RWPE1 (cell line): ENCODE measurements around the gene BBIP1.
A peak's percentile ranks its signal among the peaks of the same experiment; 100 is the strongest.

Experiments used
- CTCF ChIA-PET: fragments of 350-600 bp; sonication (Branson Sonifier 250); formaldehyde crosslinking; extraction: SDS; loops from one replicate; lab custom pipeline; 2021; lab: Yijun Ruan, JAX
- POLR2A ChIA-PET: fragments of 400-600 bp; formaldehyde crosslinking; extraction: SDS; loops from one replicate; lab custom pipeline; 2020; ENCODE audit warnings: antibody characterized with exemption; ENCODE audit not compliant: low non-redundant PET; lab: Yijun Ruan, JAX
- DNase-seq: peaks from one replicate; pipeline ENCODE4 v3.0.0; 2012; ENCODE audit warnings: low spot score
- H3K27ac ChIP-seq: fragments of 450-650 bp; 2 replicates; pipeline ENCODE4 v1.5.1; 2017
- CTCF ChIP-seq: fragments of 450-650 bp; conservative IDR thresholded peaks from 2 replicates; pipeline ENCODE4 v1.5.1; 2017; ENCODE audit warnings: low read depth, mild to moderate bottlenecking

Gene BBIP1

GRCh38 chr10:110932505-110933180 is 13.7 kb upstream of the BBIP1 start:
- ChIA-PET CTCF (no interaction called here), POLR2A (no interaction called here)
- DNase-seq: peak; percentile 29
- H3K27ac ChIP-seq: no peak overlapping the region
- no peak for TF ChIP-seq CTCF

GRCh38 chr10:110931769-110932381 is 12.9 kb upstream of the BBIP1 start:
- no peak overlapping the region for H3K27ac ChIP-seq
- no peak for DNase-seq
- no peak for TF ChIP-seq CTCF
- ChIA-PET POLR2A (no interaction called here), CTCF (no interaction called here)

- DNase-seq: no peak
- POLR2A ChIA-PET: no interaction called here
- H3K27ac ChIP-seq: no peak overlapping the region
- no peak for TF ChIP-seq CTCF
- CTCF ChIA-PET: no interaction called here
Observed at GRCh38 chr10:110927461-110927860, 8.5 kb upstream of the BBIP1 start.

GRCh38 chr10:110923856-110924493 is 5.0 kb upstream of the BBIP1 start:
- TF ChIP-seq CTCF: no peak

GRCh38 chr10:110919971-110920881 is 1.2 kb upstream of the BBIP1 start:
- TF ChIP-seq CTCF: no peak
- peak; percentile 27 for DNase-seq
- H3K27ac ChIP-seq: peak overlapping the region; percentile 97
- POLR2A ChIA-PET: no interaction called here
- CTCF ChIA-PET: no interaction called here

More at GRCh38 chr10:110923856-110924493, 5.0 kb upstream of the BBIP1 start:
- ChIA-PET CTCF (no interaction called here), POLR2A (no interaction called here)
- no peak overlapping the region for H3K27ac ChIP-seq
- no peak for DNase-seq
